SK-N-SH treated with all-trans-retinoic acid at 6 μM for 48 hours (cell line): Measurements from ENCODE around the gene BTNL3.
"Not testable (repeated sequence)": the region's sequence is repeated elsewhere in the genome, so short reads cannot be mapped to it uniquely, and the experiment has no call there.

ENCODE experiments used
- ATAC-seq: fragments of 200-7000 bp; cut with Tn5 transposase; 3 replicates; pipeline ENCODE4 v1.9.1; 2020; ENCODE audit warnings: mild to moderate bottlenecking, moderate library complexity
- ARNTL ChIP-seq: fragments of 450-650 bp; formaldehyde crosslinking; IDR thresholded peaks from 2 replicates; pipeline ENCODE4 v1.5.0; 2020; ENCODE audit warnings: low read depth, mild to moderate bottlenecking, moderate library complexity, borderline replicate concordance
- BACH2 ChIP-seq: fragments of 250-450 bp; sonication (Bioruptor Pico); IDR thresholded peaks from 2 replicates; pipeline ENCODE4 v1.9.0; 2021; ENCODE audit warnings: mild to moderate bottlenecking, borderline replicate concordance
- CREB5 ChIP-seq: fragments of 250-450 bp; sonication (Bioruptor Pico); IDR thresholded peaks from 2 replicates; pipeline ENCODE4 v1.5.1; 2020; ENCODE audit warnings: low read depth, mild to moderate bottlenecking, moderate library complexity
- CSRNP3 ChIP-seq: fragments of 250-450 bp; sonication (Bioruptor Pico); IDR thresholded peaks from 2 replicates; pipeline ENCODE4 v1.5.1; 2021; ENCODE audit warnings: mild to moderate bottlenecking, moderate library complexity
- ESRRG ChIP-seq: fragments of 250-450 bp; sonication (Bioruptor Pico); IDR thresholded peaks from 2 replicates; pipeline ENCODE4 v1.6.1; 2021; ENCODE audit warnings: mild to moderate bottlenecking
- GLIS3 ChIP-seq: fragments of 250-450 bp; sonication (Bioruptor Pico); IDR thresholded peaks from 2 replicates; pipeline ENCODE4 v1.5.0; 2020; ENCODE audit warnings: mild to moderate bottlenecking, moderate library complexity
- ISL1 ChIP-seq: fragments of 250-450 bp; sonication (Bioruptor Pico); IDR thresholded peaks from 2 replicates; pipeline ENCODE4 v2.1.2; 2022; ENCODE audit warnings: mild to moderate bottlenecking, moderate library complexity
- OSR1 ChIP-seq: fragments of 250-450 bp; sonication (Bioruptor Pico); IDR thresholded peaks from 2 replicates; pipeline ENCODE4 v1.8.0; 2022; ENCODE audit warnings: moderate library complexity, mild to moderate bottlenecking, inconsistent platforms
- PATZ1 ChIP-seq: fragments of 250-450 bp; sonication (Bioruptor Pico); IDR thresholded peaks from 2 replicates; pipeline ENCODE4 v1.8.0; 2020; ENCODE audit warnings: mild to moderate bottlenecking, moderate library complexity, borderline replicate concordance
- POU6F1 ChIP-seq: fragments of 250-450 bp; sonication (Bioruptor Pico); IDR thresholded peaks from 2 replicates; pipeline ENCODE4 v1.8.0; 2021; ENCODE audit warnings: low read depth, mild to moderate bottlenecking, moderate library complexity, borderline replicate concordance
- PPARA ChIP-seq: fragments of 250-450 bp; sonication (Bioruptor Pico); IDR thresholded peaks from 2 replicates; pipeline ENCODE4 v1.5.0; 2020; ENCODE audit warnings: mild to moderate bottlenecking, borderline replicate concordance
- RARB ChIP-seq: fragments of 250-450 bp; sonication (Bioruptor Pico); IDR thresholded peaks from 2 replicates; pipeline ENCODE4 v1.8.0; 2021; ENCODE audit warnings: mild to moderate bottlenecking, moderate library complexity
- SNAI2 ChIP-seq: fragments of 250-450 bp; sonication (Bioruptor Pico); IDR thresholded peaks from 2 replicates; pipeline ENCODE4 v1.5.0; 2020; ENCODE audit warnings: mild to moderate bottlenecking, moderate library complexity
- TCF4 ChIP-seq: fragments of 250-450 bp; sonication (Bioruptor Pico); IDR thresholded peaks from 2 replicates; pipeline ENCODE4 v1.8.0; 2021; ENCODE audit warnings: mild to moderate bottlenecking, moderate library complexity, borderline replicate concordance
- TOX ChIP-seq: fragments of 250-450 bp; sonication (Bioruptor Pico); IDR thresholded peaks from 2 replicates; pipeline ENCODE4 v1.8.0; 2021; ENCODE audit warnings: mild to moderate bottlenecking, moderate library complexity, borderline replicate concordance
- TSHZ2 ChIP-seq: fragments of 250-450 bp; sonication (Bioruptor Pico); IDR thresholded peaks from 2 replicates; pipeline ENCODE4 v1.5.0; 2020; ENCODE audit warnings: mild to moderate bottlenecking, moderate library complexity
- ZFP3 ChIP-seq: fragments of 250-450 bp; sonication (Bioruptor Pico); IDR thresholded peaks from 2 replicates; pipeline ENCODE4 v1.5.0; 2020; ENCODE audit warnings: mild to moderate bottlenecking, moderate library complexity
- ZFP30 ChIP-seq: fragments of 450-650 bp; formaldehyde crosslinking; IDR thresholded peaks from 2 replicates; pipeline ENCODE4 v1.5.0; 2022; ENCODE audit warnings: mild to moderate bottlenecking, moderate library complexity
- ZNF565 ChIP-seq: fragments of 450-650 bp; formaldehyde crosslinking; conservative IDR thresholded peaks from 2 replicates; pipeline ENCODE4 v1.5.0; 2020; ENCODE audit warnings: low read depth, mild to moderate bottlenecking, moderate library complexity
- ZNF70 ChIP-seq: fragments of 450-650 bp; formaldehyde crosslinking; IDR thresholded peaks from 2 replicates; pipeline ENCODE4 v1.5.0; 2020; ENCODE audit warnings: mild to moderate bottlenecking, moderate library complexity
- ZNF8 ChIP-seq: fragments of 450-650 bp; formaldehyde crosslinking; IDR thresholded peaks from 2 replicates; pipeline ENCODE4 v1.5.0; 2020; ENCODE audit warnings: mild to moderate bottlenecking, moderate library complexity

Gene BTNL3

GRCh38 chr5:181044662-181045305 is 56.1 kb downstream of the BTNL3 start:
- TF ChIP-seq ARNTL (no peak), TSHZ2 (no peak), ZNF70 (no peak), PPARA (CRISPR knock-in tag) (no peak), POU6F1 (no peak), ZFP30 (CRISPR knock-in tag) (no peak), BACH2 (CRISPR knock-in tag) (no peak)
- TF ChIP-seq, all 23 proteins: peak for 0
- no peak for ATAC-seq

- no peak for ATAC-seq
- TF ChIP-seq ISL1, result no peak
- TF ChIP-seq TOX, result no peak
- no peak for TF ChIP-seq TSHZ2
- TF ChIP-seq CREB5 (CRISPR knock-in tag), result no peak
- no peak for TF ChIP-seq GLIS3 (CRISPR knock-in tag)
- TF ChIP-seq CSRNP3 (CRISPR knock-in tag), result no peak
- TF ChIP-seq TCF4 (CRISPR knock-in tag), result no peak
- TF ChIP-seq ZNF565 (CRISPR knock-in tag), result no peak
- TF ChIP-seq PATZ1 (CRISPR knock-in tag), result no peak
- no peak for TF ChIP-seq PPARA (CRISPR knock-in tag)
- no peak for TF ChIP-seq ARNTL
- TF ChIP-seq ESRRG (CRISPR knock-in tag), result no peak
- TF ChIP-seq ZFP3 (CRISPR knock-in tag), result no peak
- TF ChIP-seq ZFP30 (CRISPR knock-in tag), result no peak
- no peak for TF ChIP-seq BACH2 (CRISPR knock-in tag)
- TF ChIP-seq SNAI2 (CRISPR knock-in tag), result no peak
- TF ChIP-seq OSR1 (CRISPR knock-in tag), result no peak
- TF ChIP-seq ZNF70, result no peak
- TF ChIP-seq ZNF8 (CRISPR knock-in tag), result no peak
- no peak for TF ChIP-seq RARB
These were observed 56.7 kb downstream of the BTNL3 start for GRCh38 chr5:181045316-181045715.

GRCh38 chr5:181045857-181046256 is 57.2 kb downstream of the BTNL3 start:
- not testable (repeated sequence) for ATAC-seq
